Neural cell (in vitro differentiated cells): ENCODE results near the gene ARL6IP6. TPM values are rescaled to one million over a fixed set of nuclear protein-coding genes. Genes with fewer than 3 reads are reported as not detected.

ENCODE experiments used
- H2AFZ ChIP-seq: fragments of 200-600, 300-800 bp; sonication (generic), shearing (Covaris generic); 2 replicates; pipeline ENCODE4 v1.6.0; 2014; ENCODE audit warnings: low read depth, mild to moderate bottlenecking, antibody characterized with exemption, low read length, moderate library complexity
- H3F3A ChIP-seq: fragments of 200-600 bp; shearing (Covaris generic); 2 replicates; pipeline ENCODE4 v1.6.1; 2016; ENCODE audit warnings: mild to moderate bottlenecking, moderate library complexity, mixed read lengths, antibody characterized with exemption, low read length; ENCODE audit not compliant: insufficient read depth, poor library complexity, severe bottlenecking
- H3K27ac ChIP-seq: fragments of 200-600, 300-800 bp; sonication (generic), shearing (Covaris generic); 2 replicates; pipeline ENCODE4 v1.5.1; 2014; ENCODE audit warnings: mild to moderate bottlenecking, low read length, moderate library complexity
- H3K27me3 ChIP-seq: fragments of 300-800, 200-600 bp; sonication (generic), shearing (Covaris generic); 2 replicates; pipeline ENCODE4 v1.6.0; 2014; ENCODE audit warnings: mild to moderate bottlenecking, low read depth, low read length, moderate library complexity; ENCODE audit not compliant: insufficient read depth
- H3K36me3 ChIP-seq: fragments of 300-800, 200-600 bp; sonication (generic), shearing (Covaris generic); 2 replicates; pipeline ENCODE4 v1.5.1; 2014; ENCODE audit warnings: mild to moderate bottlenecking, antibody characterized with exemption, low read length, moderate library complexity; ENCODE audit not compliant: insufficient read depth
- H3K4me2 ChIP-seq: fragments of 300-800, 200-600 bp; sonication (generic), shearing (Covaris generic); 2 replicates; pipeline ENCODE4 v1.6.0; 2014; ENCODE audit warnings: mild to moderate bottlenecking, low read length
- H3K4me3 ChIP-seq: fragments of 300-800, 200-600 bp; sonication (generic), shearing (Covaris generic); 2 replicates; pipeline ENCODE4 v1.5.1; 2014; ENCODE audit warnings: mild to moderate bottlenecking, low read length, moderate library complexity
- H3K79me2 ChIP-seq: fragments of 200-600 bp; shearing (Covaris generic); replicated peaks from 2 replicates; pipeline ENCODE4 v1.6.0; 2014; ENCODE audit warnings: mild to moderate bottlenecking, low read length, moderate library complexity; ENCODE audit not compliant: insufficient read depth
- H3K9ac ChIP-seq: fragments of 300-800, 200-600 bp; sonication (generic), shearing (Covaris generic); 2 replicates; pipeline ENCODE4 v1.6.1; 2016; ENCODE audit warnings: mild to moderate bottlenecking, low read length, mixed read lengths
- H3K9me2 ChIP-seq: fragments of 200-600 bp; shearing (Covaris generic); 2 replicates; pipeline ENCODE4 v1.6.1; 2016; ENCODE audit warnings: mild to moderate bottlenecking, low read length, mixed read lengths; ENCODE audit not compliant: insufficient read depth
- H3K9me3 ChIP-seq: fragments of 200-600, 300-800 bp; sonication (generic), shearing (Covaris generic); 2 replicates; pipeline ENCODE4 v1.6.1; 2016; ENCODE audit warnings: mild to moderate bottlenecking, mixed run types, low read length, moderate library complexity, mixed read lengths
- H4K20me1 ChIP-seq: fragments of 200-600 bp; shearing (Covaris generic); 2 replicates; pipeline ENCODE4 v1.6.1; 2016; ENCODE audit warnings: mild to moderate bottlenecking, mixed run types; ENCODE audit not compliant: insufficient read depth
- EP300 ChIP-seq: fragments of 450-650 bp; conservative IDR thresholded peaks from 2 replicates; pipeline ENCODE4 v1.6.1; 2014; ENCODE audit warnings: antibody characterized with exemption, mild to moderate bottlenecking, moderate library complexity; ENCODE audit not compliant: poor library complexity, severe bottlenecking
- EZH2 ChIP-seq: fragments of 200-600, 300-800 bp; shearing (Covaris generic), sonication (generic); IDR thresholded peaks from 2 replicates; pipeline ENCODE4 v1.6.1; 2014; ENCODE audit warnings: antibody characterized with exemption, low read length, borderline replicate concordance, mild to moderate bottlenecking; ENCODE audit not compliant: insufficient read depth, poor library complexity, severe bottlenecking
- MXI1 ChIP-seq: fragments of 450-650 bp; conservative IDR thresholded peaks from 2 replicates; pipeline ENCODE4 v1.6.1; 2014; ENCODE audit warnings: antibody characterized with exemption, mild to moderate bottlenecking; ENCODE audit not compliant: poor library complexity, severe bottlenecking
- POLR2AphosphoS5 ChIP-seq: IDR thresholded peaks from 2 replicates; pipeline ENCODE4 v1.6.1; 2012
- RAD21 ChIP-seq: fragments of 450-650 bp; conservative IDR thresholded peaks from 2 replicates; pipeline ENCODE4 v1.6.1; 2014; ENCODE audit warnings: antibody characterized with exemption, mild to moderate bottlenecking, moderate library complexity
- REST ChIP-seq: IDR thresholded peaks from 2 replicates; pipeline ENCODE4 v1.6.1; 2012; ENCODE audit warnings: borderline replicate concordance
- SMC3 ChIP-seq: fragments of 450-650 bp; conservative IDR thresholded peaks from 2 replicates; pipeline ENCODE4 v1.6.1; 2014; ENCODE audit warnings: antibody characterized with exemption, mild to moderate bottlenecking, moderate library complexity; ENCODE audit not compliant: poor library complexity
- TAF1 ChIP-seq: IDR thresholded peaks from 2 replicates; pipeline ENCODE4 v1.6.1; 2012; ENCODE audit warnings: low read depth
- polyA plus RNA-seq: library from polyadenylated mRNA; depleted of rRNA; stranded (reverse); fragments of >200 nt; gene quantifications from 2 replicates; pipeline ENCODE4 v1.2.3, GENCODE V29; 2014
- TF ChIP-seq, protein P1 (sequence below): fragments of 450-650 bp; IDR thresholded peaks from 2 replicates; pipeline ENCODE4 v1.5.1; 2014; ENCODE audit warnings: antibody characterized with exemption, mild to moderate bottlenecking, moderate library complexity; ENCODE audit not compliant: poor library complexity, severe bottlenecking

Gene ARL6IP6
- polyA plus RNA-seq, 1 donor from 2014 or later = 46.0 TPM

DNA sequence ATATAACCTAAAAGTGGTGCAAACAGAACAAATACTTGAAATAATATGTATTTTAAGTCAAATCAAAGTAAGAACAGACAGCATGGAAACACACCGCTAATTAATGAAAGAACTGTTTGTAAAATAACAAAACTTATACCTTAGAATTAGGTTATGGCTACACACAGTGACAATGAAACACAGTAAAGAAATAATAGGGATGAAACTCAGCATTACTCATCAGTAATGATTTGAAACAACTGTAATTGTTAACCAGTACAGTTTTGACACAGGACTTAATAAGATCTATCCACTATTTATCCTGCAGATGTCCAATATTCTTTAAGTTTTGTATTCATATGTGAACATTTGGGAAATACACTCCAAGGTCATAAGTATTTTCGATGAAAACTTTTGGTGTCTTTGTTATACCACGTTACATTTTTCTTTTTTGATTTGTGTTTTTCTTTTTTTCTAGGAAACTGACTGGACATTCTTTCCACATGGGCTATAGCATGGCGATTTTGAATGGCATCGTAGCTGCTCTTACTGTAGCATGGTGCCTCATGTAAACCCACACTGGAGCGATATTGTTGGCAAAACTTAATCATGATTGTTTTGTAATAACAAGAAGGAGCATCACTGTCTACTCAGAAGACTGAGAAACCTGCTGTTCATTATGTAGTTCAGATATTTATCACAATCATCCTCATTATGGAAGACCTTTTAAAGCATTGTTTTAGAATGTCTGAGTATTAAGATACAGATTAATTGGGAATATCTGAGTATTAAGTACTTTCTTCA is 41.1 kb downstream of the ARL6IP6 start:
- Histone ChIP-seq H3K9me2 (no peaks in the 10 kb centered on the region), H3K27me3 (no peaks in the 10 kb centered on the region), H3K79me2 (no peaks in the 10 kb centered on the region), H3K4me2 (no peak overlapping the region), H2AFZ (no peak overlapping the region), H3K36me3 (no peaks in the 10 kb centered on the region), H3K27ac (no peak overlapping the region), H3K4me3 (no peak overlapping the region), H4K20me1 (no peaks in the 10 kb centered on the region), H3F3A (no peaks in the 10 kb centered on the region), H3K9ac (no peak overlapping the region), H3K9me3 (no peaks in the 10 kb centered on the region)
- TF ChIP-seq, protein P1, sequence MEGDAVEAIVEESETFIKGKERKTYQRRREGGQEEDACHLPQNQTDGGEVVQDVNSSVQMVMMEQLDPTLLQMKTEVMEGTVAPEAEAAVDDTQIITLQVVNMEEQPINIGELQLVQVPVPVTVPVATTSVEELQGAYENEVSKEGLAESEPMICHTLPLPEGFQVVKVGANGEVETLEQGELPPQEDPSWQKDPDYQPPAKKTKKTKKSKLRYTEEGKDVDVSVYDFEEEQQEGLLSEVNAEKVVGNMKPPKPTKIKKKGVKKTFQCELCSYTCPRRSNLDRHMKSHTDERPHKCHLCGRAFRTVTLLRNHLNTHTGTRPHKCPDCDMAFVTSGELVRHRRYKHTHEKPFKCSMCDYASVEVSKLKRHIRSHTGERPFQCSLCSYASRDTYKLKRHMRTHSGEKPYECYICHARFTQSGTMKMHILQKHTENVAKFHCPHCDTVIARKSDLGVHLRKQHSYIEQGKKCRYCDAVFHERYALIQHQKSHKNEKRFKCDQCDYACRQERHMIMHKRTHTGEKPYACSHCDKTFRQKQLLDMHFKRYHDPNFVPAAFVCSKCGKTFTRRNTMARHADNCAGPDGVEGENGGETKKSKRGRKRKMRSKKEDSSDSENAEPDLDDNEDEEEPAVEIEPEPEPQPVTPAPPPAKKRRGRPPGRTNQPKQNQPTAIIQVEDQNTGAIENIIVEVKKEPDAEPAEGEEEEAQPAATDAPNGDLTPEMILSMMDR = no peak
- no peak for TF ChIP-seq SMC3

- no peaks in the 10 kb centered on the region for H3K9me2 ChIP-seq
Observed at GRCh38 chr2:152761214-152761613, 42.8 kb downstream of the ARL6IP6 start.

More at GRCh38 chr2:152761214-152761613, 42.8 kb downstream of the ARL6IP6 start:
- H4K20me1 ChIP-seq = no peaks in the 10 kb centered on the region
- H2AFZ ChIP-seq = no peak overlapping the region
- H3K9ac ChIP-seq = no peak overlapping the region
- H3K4me3 ChIP-seq = no peak overlapping the region
- H3K36me3 ChIP-seq = no peaks in the 10 kb centered on the region
- no peaks in the 10 kb centered on the region for H3K27me3 ChIP-seq
- no peak for TF ChIP-seq SMC3
- no peak for TF ChIP-seq EP300
- TF ChIP-seq REST = no peak
- TF ChIP-seq, protein P1 = no peak
- no peak for TF ChIP-seq EZH2
- no peak for TF ChIP-seq MXI1
- TF ChIP-seq RAD21 = no peak
- TF ChIP-seq TAF1 = no peak
- TF ChIP-seq POLR2AphosphoS5 = no peak
- no peak overlapping the region for H3K27ac ChIP-seq
- no peaks in the 10 kb centered on the region for H3K79me2 ChIP-seq
- no peaks in the 10 kb centered on the region for H3K9me3 ChIP-seq
- H3F3A ChIP-seq = no peaks in the 10 kb centered on the region
- H3K4me2 ChIP-seq = no peak overlapping the region
